Forelimb muscle (tissue), 1 donor: ENCODE data around the gene ZBTB8OS. TPM values are rescaled to one million over a fixed set of nuclear protein-coding genes. Genes with fewer than 3 reads are reported as not detected.
"Not testable (repeated sequence)": the region's sequence is repeated elsewhere in the genome, so short reads cannot be mapped to it uniquely, and the experiment has no call there.

Source experiments
- DNase-seq: peaks from one replicate; pipeline ENCODE4 v3.0.0-alpha.2; 2013; ENCODE audit warnings: low read depth
- polyA plus RNA-seq: library from polyadenylated mRNA; unstranded; fragments of 120-200 nt; gene quantifications from one replicate; pipeline ENCODE4 v1.2.1, GENCODE V29; 2013; ENCODE audit not compliant: insufficient read length

Gene ZBTB8OS
- polyA plus RNA-seq, 1 donor = 25.2 TPM

- DNase-seq = peak; percentile 91
Observed at GRCh38 chr1:32650752-32651460, 556 bp upstream of the ZBTB8OS start, which contains the start of gene RBBP4. TSS of gene RBBP4 (plus strand) at chr1:32651208. CDS start at chr1:32651307, 99 bp downstream.

DNA sequence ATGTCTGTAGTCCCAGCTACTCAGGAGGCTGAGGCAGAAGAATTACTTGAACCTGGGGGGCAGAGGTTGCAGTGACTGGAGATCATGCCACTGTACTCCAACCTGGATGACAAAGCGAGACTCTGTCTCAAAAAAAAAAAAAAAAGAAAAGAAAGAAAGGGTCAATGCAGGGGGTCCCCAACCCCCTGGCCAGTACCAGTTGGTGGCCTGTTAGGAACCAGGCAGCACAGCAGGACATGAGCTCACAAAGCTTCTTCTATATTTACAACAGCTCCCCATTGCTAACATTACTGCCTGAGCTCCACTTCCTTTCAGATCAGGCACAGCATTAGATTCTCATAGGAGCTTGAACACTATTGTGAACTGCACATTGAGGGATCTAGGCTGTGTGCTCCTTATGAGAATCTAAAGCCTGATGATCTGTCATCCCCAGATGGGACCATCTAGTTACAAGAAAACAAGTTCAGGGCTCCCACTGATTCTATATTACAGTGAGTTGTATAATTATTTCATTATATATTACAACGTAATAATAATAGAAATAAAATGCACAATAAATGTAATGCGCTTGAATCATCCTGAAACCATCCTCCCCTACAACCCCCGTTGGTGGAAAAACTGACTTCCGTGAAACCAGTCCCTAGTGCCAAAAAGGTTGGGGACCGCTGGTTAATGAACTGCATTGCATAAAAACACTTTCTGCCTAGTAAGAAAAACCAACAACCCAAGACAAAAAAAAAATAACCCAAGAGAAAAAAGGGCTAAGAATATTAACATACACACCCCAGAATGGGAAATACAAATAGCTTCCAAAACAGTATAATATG lies 2.8 kb downstream of the ZBTB8OS start:
- DNase-seq = no peak

- no peak for DNase-seq
Observed at GRCh38 chr1:32644426-32644825, 5.9 kb downstream of the ZBTB8OS start.

DNA sequence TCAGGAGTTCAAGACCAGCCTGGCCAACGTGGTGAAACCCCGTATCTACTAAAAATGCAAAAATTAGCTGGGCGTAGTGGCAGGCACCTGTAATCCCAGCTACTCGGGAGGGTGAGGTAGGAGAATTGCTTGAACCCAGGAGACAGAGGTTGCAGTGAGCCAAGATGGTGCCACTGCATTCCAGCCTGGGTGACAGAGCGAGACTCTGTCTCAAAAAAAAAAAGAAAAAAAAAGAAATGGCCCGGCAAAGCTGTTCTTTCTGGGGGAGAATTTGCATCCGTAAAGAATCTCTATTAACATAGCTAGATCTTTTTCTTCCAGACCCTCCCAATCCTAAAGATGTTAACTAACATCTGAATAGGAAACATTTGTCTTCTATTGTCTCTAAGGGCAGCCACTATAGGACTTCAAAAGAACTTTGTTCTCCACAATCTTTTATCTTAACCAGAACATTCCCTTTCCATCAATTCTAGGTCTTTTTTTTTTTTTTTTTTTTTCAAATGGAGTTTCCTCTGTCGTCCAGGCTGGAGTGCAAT lies 8.0 kb downstream of the ZBTB8OS start:
- DNase-seq = not testable (repeated sequence)

DNA sequence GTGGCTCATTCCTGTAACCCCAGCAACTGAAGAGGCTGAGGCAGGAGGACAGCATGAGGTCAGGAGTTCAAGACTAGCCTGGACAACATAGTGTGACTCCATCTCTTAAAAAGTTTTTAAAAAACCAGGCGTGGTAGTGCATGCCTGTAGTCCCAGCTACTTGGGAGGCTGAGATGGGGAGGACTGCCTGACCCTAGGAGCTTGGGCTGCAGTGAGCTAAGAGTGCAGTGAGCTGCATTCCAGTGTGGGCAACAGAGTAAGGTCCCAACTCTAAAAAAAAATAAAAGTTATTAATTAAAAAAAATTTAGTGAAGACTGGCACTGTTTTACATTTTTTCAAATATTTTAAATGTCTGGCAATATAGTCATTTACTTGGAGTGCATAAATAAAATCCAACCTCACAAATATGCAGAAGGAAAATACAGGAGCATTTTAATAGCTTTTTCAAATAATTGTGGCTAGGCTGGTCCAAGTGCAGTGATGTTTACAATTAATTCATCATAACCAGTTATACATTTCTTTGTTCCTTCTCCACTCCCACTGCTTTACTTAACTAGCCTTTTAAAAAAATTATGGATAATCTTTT lies 10.8 kb downstream of the ZBTB8OS start:
- DNase-seq = no peak

DNA sequence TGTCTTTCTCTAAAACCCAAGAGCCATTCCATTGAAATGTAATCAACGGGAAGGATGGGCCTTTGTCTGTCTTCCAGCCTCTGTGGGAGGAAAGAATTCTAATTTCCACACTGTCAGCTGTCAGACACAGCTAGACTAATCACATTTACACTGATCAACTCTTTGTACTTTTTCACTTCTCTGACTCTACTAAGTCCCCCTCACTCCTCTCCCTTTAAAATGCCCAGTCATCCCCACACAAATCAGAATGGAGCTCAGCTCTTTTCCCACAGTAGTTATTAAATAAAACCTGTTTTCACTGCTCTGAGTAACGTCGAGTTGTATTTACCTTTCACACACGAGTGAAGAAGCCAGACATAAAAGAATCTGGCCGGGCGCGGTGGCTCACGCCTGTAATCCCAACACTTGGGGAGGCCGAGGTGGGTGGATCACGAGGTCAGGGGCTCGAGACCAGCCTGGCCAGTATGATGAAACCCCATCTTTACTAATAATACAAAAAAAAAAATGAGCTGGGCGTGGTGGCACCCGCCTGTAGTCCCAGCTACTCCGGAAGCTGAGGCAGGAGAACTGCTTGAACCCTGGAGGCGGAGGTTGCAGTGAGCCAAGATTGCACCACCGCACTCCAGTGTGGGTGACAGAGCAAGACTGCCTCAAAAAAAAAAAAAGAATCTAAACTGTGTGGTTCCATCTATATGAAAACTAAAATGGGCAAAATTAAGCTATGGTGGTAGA lies 13.3 kb downstream of the ZBTB8OS start:
- no peak for DNase-seq

GRCh38 chr1:32635508-32636277 lies 14.7 kb downstream of the ZBTB8OS start:
- DNase-seq = no peak

DNA sequence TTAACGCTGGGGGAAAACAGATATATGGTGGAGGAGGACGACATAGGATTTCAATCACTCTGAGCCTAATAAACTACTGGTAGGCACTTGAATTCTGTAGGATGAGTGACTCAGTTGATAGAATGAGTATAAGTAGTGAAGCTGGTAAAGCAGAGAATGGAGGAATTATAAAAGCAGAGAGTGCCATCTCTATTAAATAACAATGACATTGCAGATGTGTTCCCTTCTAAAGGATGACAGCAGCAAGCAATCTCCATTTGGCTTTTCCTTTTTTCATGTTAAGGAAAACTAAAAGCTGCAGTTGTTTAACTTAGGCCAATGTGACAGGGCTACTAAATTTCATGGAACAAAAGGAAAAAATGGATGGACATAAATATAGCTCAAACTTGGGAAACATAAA lies 17.5 kb downstream of the ZBTB8OS start:
- no peak for DNase-seq

GRCh38 chr1:32630173-32630572 lies 20.2 kb downstream of the ZBTB8OS start:
- DNase-seq = not testable (repeated sequence)

GRCh38 chr1:32627596-32628162 lies 22.7 kb downstream of the ZBTB8OS start:
- DNase-seq = no peak

- no peak for DNase-seq
Observed at GRCh38 chr1:32626176-32626575, 24.2 kb downstream of the ZBTB8OS start.

DNA sequence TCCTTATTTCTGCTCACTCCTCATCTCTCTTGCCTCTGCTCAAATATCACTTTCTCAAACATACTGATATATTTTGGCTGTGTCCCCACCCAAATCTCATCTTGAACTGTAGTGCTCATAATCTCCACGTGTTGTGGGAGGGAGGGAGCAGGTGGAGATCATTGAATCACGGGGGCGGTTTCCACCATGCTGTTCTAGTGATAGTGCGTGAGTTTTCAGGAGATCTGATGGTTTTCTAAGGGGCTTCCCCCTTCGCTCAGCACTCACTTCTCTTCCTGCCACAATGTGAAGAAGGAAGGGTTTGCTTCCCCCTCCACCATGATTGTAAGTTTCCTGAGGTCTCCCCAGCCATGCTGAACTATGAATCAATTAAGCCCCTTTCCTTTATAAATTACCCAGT lies 26.6 kb downstream of the ZBTB8OS start:
- no peak for DNase-seq

- DNase-seq = no peak
Observed at GRCh38 chr1:32622806-32623681, 27.3 kb downstream of the ZBTB8OS start.

- no peak for DNase-seq
Observed at GRCh38 chr1:32622205-32622604, 28.1 kb downstream of the ZBTB8OS start.

DNA sequence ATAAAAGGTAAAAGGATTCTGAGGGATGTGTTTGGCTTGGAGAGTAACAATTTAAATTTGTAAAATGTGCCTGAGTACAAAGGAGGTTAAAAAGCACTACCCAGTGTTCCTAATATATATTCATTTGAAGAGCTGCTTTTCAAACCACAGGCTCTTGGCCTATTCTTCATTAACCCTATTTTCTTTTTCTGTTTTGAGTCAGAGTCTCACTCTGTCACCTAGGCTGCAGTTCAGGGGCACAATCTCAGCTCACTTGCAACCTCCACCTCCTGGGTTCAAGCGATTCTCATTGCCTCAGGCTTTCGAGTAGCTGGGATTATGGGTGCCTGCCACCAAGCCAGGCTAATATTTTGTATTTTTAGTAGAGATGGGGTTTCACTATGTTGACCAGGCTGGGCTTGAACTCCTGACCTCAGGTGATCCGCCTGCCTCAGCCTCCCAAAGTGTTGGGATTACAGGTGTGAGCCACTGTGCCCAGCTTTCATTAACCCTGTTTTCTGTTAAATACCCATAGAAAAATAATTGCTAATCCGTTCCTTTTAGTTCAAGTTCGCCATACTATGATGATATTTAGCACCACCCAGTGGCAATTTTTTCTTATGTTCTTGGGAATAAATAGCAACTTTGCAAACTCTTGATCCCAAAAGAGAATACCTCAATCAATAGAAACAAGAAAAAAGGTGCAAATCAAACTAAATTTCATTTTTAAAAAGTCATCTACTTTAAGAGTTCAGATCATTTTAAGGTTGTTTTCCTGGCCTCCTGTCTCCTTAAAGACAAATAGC lies 30.5 kb downstream of the ZBTB8OS start:
- peak; percentile 4 for DNase-seq

- DNase-seq = no peak
Observed at GRCh38 chr1:32618673-32619221, 31.6 kb downstream of the ZBTB8OS start.

DNA sequence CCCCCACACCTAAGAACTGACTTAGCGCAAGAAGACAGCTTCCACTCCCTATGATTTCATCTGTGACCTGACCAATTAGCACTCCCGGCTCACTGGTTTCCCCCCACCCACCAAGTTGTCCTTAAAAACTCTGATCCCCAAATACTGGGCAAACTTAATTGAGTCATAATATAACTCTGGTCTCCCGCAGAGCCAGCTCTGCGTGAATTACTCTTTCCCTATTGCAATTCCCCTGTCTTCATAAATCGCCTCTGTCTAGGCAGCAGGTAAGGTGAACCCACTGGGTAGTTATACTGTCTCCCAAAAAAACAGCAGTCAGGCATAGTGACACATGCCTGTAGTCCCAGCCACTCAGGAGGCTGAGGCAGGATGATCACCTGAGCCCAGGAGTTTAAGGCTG lies 36.9 kb downstream of the ZBTB8OS start:
- no peak for DNase-seq

GRCh38 chr1:32612189-32612881 lies 38.0 kb downstream of the ZBTB8OS start:
- peak; percentile 2 for DNase-seq
